WTC11 (cell line): ENCODE results near the gene LEAP2. TPM values are rescaled to one million over a fixed set of nuclear protein-coding genes. Genes with fewer than 3 reads are reported as not detected.
A peak's percentile ranks its signal among the peaks of the same experiment; 100 is the strongest.

Source experiments
- ATAC-seq: fragments of 200-7000 bp; cut with Tn5 transposase; 2 replicates; pipeline ENCODE4 v1.10.0; 2021; ENCODE audit warnings: mild to moderate bottlenecking, moderate library complexity
- CTCF ChIA-PET: fragments of 300-600 bp; sonication (Branson Sonifier 250); formaldehyde crosslinking; loops from one replicate; lab custom pipeline; 2021; ENCODE audit warnings: antibody characterized with exemption; lab: Charles Lee
- POLR2A ChIA-PET: fragments of 350-600 bp; sonication (Branson Sonifier 250); formaldehyde crosslinking; loops from one replicate; lab custom pipeline; 2021; ENCODE audit warnings: antibody characterized with exemption; lab: Charles Lee
- DNase-seq: peaks from one replicate; pipeline ENCODE4 v3.0.0; 2021; ENCODE audit warnings: low spot score
- H3K27ac Mint-ChIP-seq: 2 replicates; pipeline ENCODE4 v1.8.0; 2021; ENCODE audit warnings: mixed read lengths
- H3K27me3 Mint-ChIP-seq: 2 replicates; pipeline ENCODE4 v1.8.0; 2021; ENCODE audit warnings: low read depth, mild to moderate bottlenecking, moderate library complexity, mixed read lengths
- H3K36me3 Mint-ChIP-seq: 2 replicates; pipeline ENCODE4 v1.8.0; 2021; ENCODE audit warnings: mixed read lengths
- H3K4me1 Mint-ChIP-seq: 2 replicates; pipeline ENCODE4 v1.8.0; 2022; ENCODE audit warnings: mixed read lengths
- H3K4me3 Mint-ChIP-seq: 2 replicates; pipeline ENCODE4 v1.8.0; 2021; ENCODE audit warnings: mild to moderate bottlenecking, moderate library complexity, mixed read lengths
- H3K9me3 Mint-ChIP-seq: 2 replicates; pipeline ENCODE4 v1.8.0; 2021; ENCODE audit warnings: mixed read lengths
- ATF1 ChIP-seq: sonication (generic); formaldehyde crosslinking; IDR thresholded peaks from 2 replicates; pipeline ENCODE4 v1.8.1; 2023; ENCODE audit warnings: mild to moderate bottlenecking, moderate library complexity, missing genetic modification reagents
- ATF6 ChIP-seq: sonication (generic); formaldehyde crosslinking; IDR thresholded peaks from 2 replicates; pipeline ENCODE4 v1.8.1; 2023; ENCODE audit warnings: mild to moderate bottlenecking, missing genetic modification reagents
- EMX1 ChIP-seq: fragments of 250-450 bp; sonication (Bioruptor Pico); IDR thresholded peaks from 2 replicates; pipeline ENCODE4 v1.8.0; 2021; ENCODE audit warnings: mild to moderate bottlenecking
- ERG ChIP-seq: fragments of 250-450 bp; sonication (Bioruptor Pico); IDR thresholded peaks from 2 replicates; pipeline ENCODE4 v1.8.0; 2021; ENCODE audit warnings: mild to moderate bottlenecking
- ETV6 ChIP-seq: sonication (generic); formaldehyde crosslinking; IDR thresholded peaks from 2 replicates; pipeline ENCODE4 v1.8.1; 2022; ENCODE audit warnings: mild to moderate bottlenecking, missing genetic modification reagents
- FOXJ3 ChIP-seq: sonication (generic); formaldehyde crosslinking; IDR thresholded peaks from 2 replicates; pipeline ENCODE4 v1.9.0; 2021; ENCODE audit warnings: missing genetic modification reagents, mild to moderate bottlenecking, borderline replicate concordance
- GABPB1 ChIP-seq: sonication (generic); formaldehyde crosslinking; IDR thresholded peaks from 2 replicates; pipeline ENCODE4 v1.8.1; 2023; ENCODE audit warnings: mild to moderate bottlenecking, missing genetic modification reagents
- GRHL2 ChIP-seq: fragments of 250-450 bp; sonication (Bioruptor Pico); IDR thresholded peaks from 2 replicates; pipeline ENCODE4 v1.8.0; 2022; ENCODE audit warnings: mild to moderate bottlenecking, moderate library complexity; ENCODE audit not compliant: insufficient replicate concordance, severe bottlenecking
- MLX ChIP-seq: sonication (generic); formaldehyde crosslinking; IDR thresholded peaks from 2 replicates; pipeline ENCODE4 v1.8.1; 2023; ENCODE audit warnings: mild to moderate bottlenecking, missing genetic modification reagents, moderate library complexity
- PRRX2 ChIP-seq: fragments of 250-450 bp; sonication (Bioruptor Pico); IDR thresholded peaks from 2 replicates; pipeline ENCODE4 v1.8.0; 2021; ENCODE audit warnings: mild to moderate bottlenecking
- USF1 ChIP-seq: sonication (generic); formaldehyde crosslinking; IDR thresholded peaks from 2 replicates; pipeline ENCODE4 v1.8.0; 2022; ENCODE audit warnings: mild to moderate bottlenecking, missing genetic modification reagents
- ZNF138 ChIP-seq: sonication (generic); formaldehyde crosslinking; conservative IDR thresholded peaks from 2 replicates; pipeline ENCODE4 v1.8.1; 2022; ENCODE audit warnings: mild to moderate bottlenecking, moderate library complexity, missing genetic modification reagents
- ZNF219 ChIP-seq: sonication (generic); formaldehyde crosslinking; IDR thresholded peaks from 2 replicates; pipeline ENCODE4 v1.8.0; 2023; ENCODE audit warnings: missing genetic modification reagents, mild to moderate bottlenecking, borderline replicate concordance
- ZNF281 ChIP-seq: sonication (generic); formaldehyde crosslinking; IDR thresholded peaks from 2 replicates; pipeline ENCODE4 v1.8.0; 2023; ENCODE audit warnings: mild to moderate bottlenecking, missing genetic modification reagents
- ZSCAN18 ChIP-seq: fragments of 250-450 bp; sonication (Bioruptor Pico); IDR thresholded peaks from 2 replicates; pipeline ENCODE4 v2.1.2; 2022; ENCODE audit warnings: mild to moderate bottlenecking, moderate library complexity
- total RNA-seq: library from RNA; stranded (reverse); gene quantifications from 3 replicates; pipeline ENCODE4 v1.2.3, GENCODE V29; 2021
- TF ChIP-seq, protein P1 (sequence below): fragments of 250-450 bp; sonication (Bioruptor Pico); conservative IDR thresholded peaks from 2 replicates; pipeline ENCODE4 v1.9.0; 2021; ENCODE audit warnings: mild to moderate bottlenecking
- TF ChIP-seq, protein P2 (sequence below): sonication (generic); formaldehyde crosslinking; IDR thresholded peaks from 2 replicates; pipeline ENCODE4 v1.8.0; 2022; ENCODE audit warnings: mild to moderate bottlenecking, missing genetic modification reagents

LEAP2 gene
- total RNA-seq, 1 experiment from 2014 or later, result 2.0 TPM

GRCh38 chr5:132830436-132831094 lies 42.9 kb upstream of the LEAP2 start, which contains the start of gene SHROOM1 (continued):
- TF ChIP-seq ZNF281, result no peak
- TF ChIP-seq, protein P1, sequence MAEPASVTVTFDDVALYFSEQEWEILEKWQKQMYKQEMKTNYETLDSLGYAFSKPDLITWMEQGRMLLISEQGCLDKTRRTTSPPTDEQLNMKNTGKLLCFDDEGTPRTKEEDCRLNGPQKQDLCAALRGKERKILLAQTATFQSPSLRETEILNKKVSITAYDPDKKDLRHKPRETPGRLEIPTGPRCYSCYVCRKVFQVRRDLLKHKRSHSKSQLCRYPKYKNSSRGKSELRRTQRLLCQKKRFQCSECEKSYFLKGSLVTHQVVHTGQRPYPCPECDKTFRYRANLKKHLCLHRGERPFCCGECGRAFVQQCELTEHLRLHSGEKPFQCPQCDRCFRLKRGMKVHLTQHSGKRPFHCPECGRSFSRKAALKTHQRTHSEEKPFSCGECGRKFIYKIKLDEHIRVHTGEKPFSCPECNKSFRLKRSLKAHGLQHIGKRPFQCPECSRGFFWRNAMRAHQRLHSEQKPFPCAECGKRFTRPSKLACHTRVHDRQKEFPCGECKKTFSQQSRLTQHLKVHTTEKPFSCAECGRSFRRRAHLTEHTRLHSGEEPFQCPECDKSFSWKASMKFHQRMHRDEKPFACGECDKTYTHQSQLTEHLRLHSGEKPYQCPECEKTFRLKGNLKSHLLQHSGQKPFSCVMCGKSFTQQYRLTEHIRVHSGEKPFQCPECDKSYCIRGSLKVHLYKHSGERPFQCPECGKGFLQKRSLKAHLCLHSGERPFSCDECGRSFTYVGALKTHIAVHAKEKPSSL (CRISPR knock-in tag), result no peak
- TF ChIP-seq ETV6 (CRISPR knock-in tag), result 0 out of 2 replicates have a peak, but pooled peaks have one; percentile 59
- no peak for TF ChIP-seq EMX1 (CRISPR knock-in tag)
- TF ChIP-seq, protein P2, sequence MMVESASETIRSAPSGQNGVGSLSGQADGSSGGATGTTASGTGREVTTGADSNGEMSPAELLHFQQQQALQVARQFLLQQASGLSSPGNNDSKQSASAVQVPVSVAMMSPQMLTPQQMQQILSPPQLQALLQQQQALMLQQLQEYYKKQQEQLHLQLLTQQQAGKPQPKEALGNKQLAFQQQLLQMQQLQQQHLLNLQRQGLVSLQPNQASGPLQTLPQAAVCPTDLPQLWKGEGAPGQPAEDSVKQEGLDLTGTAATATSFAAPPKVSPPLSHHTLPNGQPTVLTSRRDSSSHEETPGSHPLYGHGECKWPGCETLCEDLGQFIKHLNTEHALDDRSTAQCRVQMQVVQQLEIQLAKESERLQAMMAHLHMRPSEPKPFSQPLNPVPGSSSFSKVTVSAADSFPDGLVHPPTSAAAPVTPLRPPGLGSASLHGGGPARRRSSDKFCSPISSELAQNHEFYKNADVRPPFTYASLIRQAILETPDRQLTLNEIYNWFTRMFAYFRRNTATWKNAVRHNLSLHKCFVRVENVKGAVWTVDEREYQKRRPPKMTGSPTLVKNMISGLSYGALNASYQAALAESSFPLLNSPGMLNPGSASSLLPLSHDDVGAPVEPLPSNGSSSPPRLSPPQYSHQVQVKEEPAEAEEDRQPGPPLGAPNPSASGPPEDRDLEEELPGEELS (CRISPR knock-in tag), result 0 out of 2 replicates have a peak, but pooled peaks have one; percentile 26

DNA sequence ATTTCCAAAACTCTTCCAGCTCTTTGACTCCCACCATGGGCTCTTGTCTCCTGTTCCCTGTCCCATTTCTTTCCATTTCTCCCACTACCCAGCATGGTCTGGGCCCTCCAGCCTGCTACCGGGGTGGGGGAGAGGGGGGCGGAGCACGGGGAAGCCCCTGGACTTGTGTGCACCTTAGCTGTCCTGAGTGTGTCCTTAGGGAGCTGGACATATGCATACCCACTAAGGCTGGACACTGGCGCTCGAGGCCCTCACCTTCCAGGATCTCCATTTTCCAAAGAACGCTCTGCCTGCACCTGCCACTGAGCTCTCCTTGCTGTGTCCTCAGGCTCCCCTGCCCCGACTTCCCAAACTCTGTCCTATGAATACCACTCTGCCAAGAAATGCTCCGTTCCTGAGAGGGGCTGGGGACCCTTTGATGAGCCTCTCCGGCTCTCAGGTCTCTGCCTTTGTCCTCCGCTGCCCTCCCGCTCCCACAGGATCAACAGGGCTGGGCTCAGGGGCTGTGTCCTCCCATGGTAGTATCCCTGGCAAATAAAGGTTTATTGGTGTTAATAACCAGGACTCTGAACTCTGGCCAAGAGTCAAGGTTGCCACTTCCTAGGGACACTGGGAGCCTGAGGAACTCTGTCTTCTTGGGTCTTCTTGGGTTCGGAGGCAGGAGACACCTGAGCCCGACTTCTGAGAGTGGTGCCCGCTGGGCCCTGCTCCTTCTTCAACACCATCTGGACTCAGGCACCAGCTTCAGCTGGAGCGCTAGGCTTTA lies 42.2 kb upstream of the LEAP2 start:
- Mint-ChIP-seq H3K27ac (no peak overlapping the region), H3K27me3 (peaks cover 69% of the 10 kb centered on the region), H3K4me3 (peak overlapping the region; percentile 75), H3K4me1 (peaks cover 8% of the 10 kb centered on the region), H3K9me3 (no peaks in the 10 kb centered on the region), H3K36me3 (no peaks in the 10 kb centered on the region)
- no peak for ATAC-seq
- POLR2A ChIA-PET, result interaction anchor here (1.2 kb wide), 1 partner anchor 35 kb away, joined by 5 read pairs; the partner anchor contains the start of genes GDF9 and UQCRQ
- TF ChIP-seq USF1 (CRISPR knock-in tag) (no peak), GRHL2 (no peak), ZSCAN18 (no peak)
- no peak for DNase-seq
- CTCF ChIA-PET, result interaction anchor here (0.9 to 4.3 kb wide), 7 partner anchors 12 to 335 kb away, joined by 3 to 40 read pairs (median 3); partner anchors contain the start of genes GDF9 and UQCRQ

DNA sequence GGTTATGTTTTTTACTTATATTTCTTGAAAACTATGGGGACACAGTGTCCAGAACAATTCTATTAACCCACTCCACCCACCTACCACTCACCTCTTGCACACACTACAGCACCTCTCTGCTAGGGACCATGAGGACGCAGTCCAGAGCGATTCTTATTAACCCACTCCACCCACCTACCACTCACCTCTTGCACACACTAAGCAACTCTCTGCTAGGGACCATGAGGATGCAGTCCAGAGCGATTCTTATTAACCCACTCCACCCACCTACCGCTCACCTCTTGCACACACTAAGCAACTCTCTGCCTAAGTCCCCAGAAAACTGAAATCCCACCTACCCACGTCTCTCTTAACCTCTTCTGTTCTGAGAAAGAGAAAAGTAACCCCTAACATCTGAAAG lies 40.9 kb upstream of the LEAP2 start:
- POLR2A ChIA-PET, result no interaction called here
- Mint-ChIP-seq H3K4me3 (no peak overlapping the region), H3K4me1 (peaks cover 6% of the 10 kb centered on the region)
- no peak for TF ChIP-seq FOXJ3
- no peak for TF ChIP-seq ERG
- TF ChIP-seq MLX (CRISPR knock-in tag), result no peak
- no peak for TF ChIP-seq ZNF138 (CRISPR knock-in tag)
- no peak for TF ChIP-seq ATF1 (CRISPR knock-in tag)
- no peak for TF ChIP-seq ATF6 (CRISPR knock-in tag)
- TF ChIP-seq PRRX2 (CRISPR knock-in tag), result no peak
- no peak for TF ChIP-seq ZNF219 (CRISPR knock-in tag)
- TF ChIP-seq GABPB1, result no peak

More for the DNA sequence above, 40.9 kb upstream of the LEAP2 start:
- DNase-seq (no peak), ATAC-seq (no peak)
- CTCF ChIA-PET, result no interaction called here
- H3K27me3 Mint-ChIP-seq, result peaks cover 55% of the 10 kb centered on the region
- H3K9me3 Mint-ChIP-seq, result no peaks in the 10 kb centered on the region
- no peak overlapping the region for H3K27ac Mint-ChIP-seq
- H3K36me3 Mint-ChIP-seq, result no peaks in the 10 kb centered on the region
